ENCODE results near the gene BLOC1S5.

DNA sequence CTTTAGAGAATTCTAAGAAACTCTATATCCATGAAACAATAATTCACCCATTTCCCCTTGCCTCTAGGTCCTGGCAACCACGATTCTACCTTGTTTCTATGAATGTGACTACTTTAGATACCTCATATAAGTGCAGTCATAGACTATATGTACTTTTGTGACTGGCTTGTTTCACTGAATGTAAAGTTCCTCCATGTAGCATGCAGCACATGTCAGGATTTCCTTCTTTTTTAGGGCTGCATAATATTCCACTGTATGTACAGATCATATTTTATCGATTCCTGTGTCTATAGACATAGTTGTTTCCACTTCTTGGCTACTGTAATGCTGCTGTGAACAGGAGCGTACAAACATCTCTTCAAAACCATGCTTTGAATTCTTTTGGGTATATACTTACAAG, 26.5 kb upstream of the BLOC1S5 start:
- TF ChIP-seq FOXK2 (IDR thresholded peaks at IDR 0.05) (no peak), HNF4A (CRISPR knock-in tag; IDR thresholded peaks at IDR 0.05) (no peak), NR2F6 (IDR thresholded peaks at IDR 0.05) (no peak), NR2F6 (CRISPR knock-in tag; IDR thresholded peaks at IDR 0.05) (no peak), SIN3A (IDR thresholded peaks at IDR 0.05; ENCODE audit: borderline replicate concordance, low read depth, low read length) (no peak), CBX1 (IDR thresholded peaks at IDR 0.05; ENCODE audit: low read depth) (no peak), MTF1 (CRISPR knock-in tag; IDR thresholded peaks at IDR 0.05) (no peak)
- TF ChIP-seq, protein P1, sequence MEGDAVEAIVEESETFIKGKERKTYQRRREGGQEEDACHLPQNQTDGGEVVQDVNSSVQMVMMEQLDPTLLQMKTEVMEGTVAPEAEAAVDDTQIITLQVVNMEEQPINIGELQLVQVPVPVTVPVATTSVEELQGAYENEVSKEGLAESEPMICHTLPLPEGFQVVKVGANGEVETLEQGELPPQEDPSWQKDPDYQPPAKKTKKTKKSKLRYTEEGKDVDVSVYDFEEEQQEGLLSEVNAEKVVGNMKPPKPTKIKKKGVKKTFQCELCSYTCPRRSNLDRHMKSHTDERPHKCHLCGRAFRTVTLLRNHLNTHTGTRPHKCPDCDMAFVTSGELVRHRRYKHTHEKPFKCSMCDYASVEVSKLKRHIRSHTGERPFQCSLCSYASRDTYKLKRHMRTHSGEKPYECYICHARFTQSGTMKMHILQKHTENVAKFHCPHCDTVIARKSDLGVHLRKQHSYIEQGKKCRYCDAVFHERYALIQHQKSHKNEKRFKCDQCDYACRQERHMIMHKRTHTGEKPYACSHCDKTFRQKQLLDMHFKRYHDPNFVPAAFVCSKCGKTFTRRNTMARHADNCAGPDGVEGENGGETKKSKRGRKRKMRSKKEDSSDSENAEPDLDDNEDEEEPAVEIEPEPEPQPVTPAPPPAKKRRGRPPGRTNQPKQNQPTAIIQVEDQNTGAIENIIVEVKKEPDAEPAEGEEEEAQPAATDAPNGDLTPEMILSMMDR (CRISPR knock-in tag; IDR thresholded peaks at IDR 0.05) = no peak
